ENCODE results near the gene CTH. TPM values are rescaled to one million over a fixed set of nuclear protein-coding genes. Genes with fewer than 3 reads are reported as not detected.
A peak's percentile ranks its signal among the peaks of the same experiment; 100 is the strongest.

CTH gene
- total RNA-seq, 2 donors from 2014 or later, result 19.1 to 26.2 TPM

DNA sequence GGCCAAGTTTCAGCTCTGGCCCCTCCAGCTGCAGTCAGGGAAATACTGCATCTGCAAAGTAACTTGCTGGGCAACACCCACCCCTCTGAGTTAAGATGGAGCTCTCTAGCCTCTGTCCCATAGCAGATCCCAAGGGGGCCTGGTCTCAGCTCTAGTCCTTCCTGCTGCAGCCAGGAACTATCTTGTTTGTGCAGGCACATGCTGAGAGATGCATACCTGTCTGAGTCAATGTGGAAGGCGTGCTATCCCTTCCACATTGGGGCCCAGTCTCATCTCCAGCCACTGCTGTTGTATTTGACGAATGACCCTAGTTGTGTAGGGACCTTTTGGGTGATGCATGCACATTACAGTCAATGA is 76.4 kb downstream of the CTH start:
- H3K27ac Mint-ChIP-seq, result no peak overlapping the region
- WGBS, 2 experiments (ENCODE audit: insufficient coverage in 1 of 2, insufficient read length in 1 of 2), result 86 to 89% methylated on average over 2 of the region's 2 CpGs
- H3K27me3 ChIP-seq (ENCODE audit: control insufficient read depth, insufficient read depth, low read length, poor library complexity, severe bottlenecking), result no peaks in the 10 kb centered on the region
- H3K4me1 Mint-ChIP-seq, result peaks cover 13% of the 10 kb centered on the region
- H3K27me3 Mint-ChIP-seq (ENCODE audit: insufficient read depth), result peaks cover 5% of the 10 kb centered on the region
- no peak overlapping the region for H3K4me3 ChIP-seq (ENCODE audit: low read length)
- H3K27ac ChIP-seq (ENCODE audit: low read depth, low read length), result no peak overlapping the region
- H3K36me3 ChIP-seq (ENCODE audit: control insufficient read depth, insufficient read depth, low read length), result no peaks in the 10 kb centered on the region
- TF ChIP-seq, protein P1, sequence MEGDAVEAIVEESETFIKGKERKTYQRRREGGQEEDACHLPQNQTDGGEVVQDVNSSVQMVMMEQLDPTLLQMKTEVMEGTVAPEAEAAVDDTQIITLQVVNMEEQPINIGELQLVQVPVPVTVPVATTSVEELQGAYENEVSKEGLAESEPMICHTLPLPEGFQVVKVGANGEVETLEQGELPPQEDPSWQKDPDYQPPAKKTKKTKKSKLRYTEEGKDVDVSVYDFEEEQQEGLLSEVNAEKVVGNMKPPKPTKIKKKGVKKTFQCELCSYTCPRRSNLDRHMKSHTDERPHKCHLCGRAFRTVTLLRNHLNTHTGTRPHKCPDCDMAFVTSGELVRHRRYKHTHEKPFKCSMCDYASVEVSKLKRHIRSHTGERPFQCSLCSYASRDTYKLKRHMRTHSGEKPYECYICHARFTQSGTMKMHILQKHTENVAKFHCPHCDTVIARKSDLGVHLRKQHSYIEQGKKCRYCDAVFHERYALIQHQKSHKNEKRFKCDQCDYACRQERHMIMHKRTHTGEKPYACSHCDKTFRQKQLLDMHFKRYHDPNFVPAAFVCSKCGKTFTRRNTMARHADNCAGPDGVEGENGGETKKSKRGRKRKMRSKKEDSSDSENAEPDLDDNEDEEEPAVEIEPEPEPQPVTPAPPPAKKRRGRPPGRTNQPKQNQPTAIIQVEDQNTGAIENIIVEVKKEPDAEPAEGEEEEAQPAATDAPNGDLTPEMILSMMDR (conservative IDR thresholded peaks at IDR 0.05), result no peak
- H3K9me3 Mint-ChIP-seq, result peaks cover 6% of the 10 kb centered on the region
- no peaks in the 10 kb centered on the region for H3K4me1 ChIP-seq (ENCODE audit: control insufficient read depth, insufficient read depth, low read length)
- DNase-seq, result peak; percentile 69
- H3K4me3 Mint-ChIP-seq, result no peak overlapping the region
- H3K36me3 Mint-ChIP-seq (ENCODE audit: low read depth), result no peaks in the 10 kb centered on the region
- H3K9ac ChIP-seq (ENCODE audit: extremely low read depth, low read length, poor library complexity, severe bottlenecking), result no peak overlapping the region
- H3K9me3 ChIP-seq (ENCODE audit: control insufficient read depth, low read length), result peaks cover 12% of the 10 kb centered on the region

DNA sequence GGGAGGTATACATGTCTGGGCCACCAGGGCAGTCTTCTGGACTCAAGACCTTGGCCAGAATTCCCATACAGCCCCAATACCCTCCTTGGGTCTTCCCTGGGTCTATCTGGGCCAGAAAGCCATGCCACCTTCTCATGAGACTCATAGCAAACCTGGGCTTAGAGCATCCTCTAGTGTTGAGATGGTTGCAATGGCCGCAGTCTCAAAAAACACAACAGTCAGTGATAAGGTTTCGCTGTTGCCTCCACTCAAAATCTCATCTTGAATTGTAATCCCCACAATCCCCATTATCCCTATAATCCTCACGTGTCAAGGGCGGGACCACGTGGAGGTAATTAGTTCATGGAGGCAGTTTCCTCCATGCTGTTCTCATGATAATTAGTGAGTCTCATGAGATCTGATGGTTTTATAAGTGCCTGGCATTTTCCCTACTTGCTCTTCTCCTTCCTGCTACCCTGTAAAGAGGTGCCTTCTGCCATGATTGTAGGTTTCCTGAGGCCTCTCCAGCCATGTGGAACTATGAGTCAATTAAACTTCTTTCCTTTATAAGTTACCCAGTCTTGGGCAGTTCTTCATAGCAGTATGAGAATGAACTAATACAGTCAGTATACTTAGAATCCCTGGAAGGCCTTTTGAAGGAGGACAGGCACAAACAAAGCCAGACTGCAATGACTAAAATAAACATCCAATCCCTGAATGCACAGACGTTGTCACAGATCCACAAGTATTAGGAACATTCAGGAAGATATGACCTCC is 77.0 kb downstream of the CTH start:
- H3K4me3 ChIP-seq (ENCODE audit: low read length), result no peak overlapping the region
- no peaks in the 10 kb centered on the region for H3K4me1 ChIP-seq (ENCODE audit: control insufficient read depth, insufficient read depth, low read length)
- peak; percentile 87 for DNase-seq
- Mint-ChIP-seq H3K9me3 (peaks cover 6% of the 10 kb centered on the region), H3K4me3 (no peak overlapping the region), H3K4me1 (peaks cover 13% of the 10 kb centered on the region), H3K36me3 (ENCODE audit: low read depth) (no peaks in the 10 kb centered on the region), H3K27me3 (ENCODE audit: insufficient read depth) (peaks cover 5% of the 10 kb centered on the region), H3K27ac (no peak overlapping the region)
- WGBS, 2 experiments (ENCODE audit: insufficient coverage in 1 of 2, insufficient read length in 1 of 2), result 31 to 60% methylated on average over 1 to 6 of the region's 6 CpGs
- H3K9me3 ChIP-seq (ENCODE audit: control insufficient read depth, low read length), result peaks cover 12% of the 10 kb centered on the region
- H3K27ac ChIP-seq (ENCODE audit: low read depth, low read length), result no peak overlapping the region
- TF ChIP-seq, protein P1 (conservative IDR thresholded peaks at IDR 0.05), result peak; percentile 97
- no peaks in the 10 kb centered on the region for H3K27me3 ChIP-seq (ENCODE audit: control insufficient read depth, insufficient read depth, low read length, poor library complexity, severe bottlenecking)
- no peaks in the 10 kb centered on the region for H3K36me3 ChIP-seq (ENCODE audit: control insufficient read depth, insufficient read depth, low read length)
- no peak overlapping the region for H3K9ac ChIP-seq (ENCODE audit: extremely low read depth, low read length, poor library complexity, severe bottlenecking)

Other genes starting within 250 kb of the CTH start
- gene LRRC40, start 205.7 kb upstream of the CTH start, total RNA-seq, result 10 to 100 TPM; 26.8 to 29.2 TPM
- 100 to 1,000 TPM; 227 to 232 TPM for gene SRSF11, start 189.9 kb upstream of the CTH start, total RNA-seq
- 10 to 100 TPM; 22.6 to 25.2 TPM for gene ANKRD13C, start 56.5 kb upstream of the CTH start, total RNA-seq